KOPT-K1 (cell line): ENCODE measurements around the gene CD226.
"Not testable (repeated sequence)": the region's sequence is repeated elsewhere in the genome, so short reads cannot be mapped to it uniquely, and the experiment has no call there.

Experiments
- H3K27ac ChIP-seq: fragments of 200-600 bp; sonication (generic); 2 replicates; pipeline ENCODE4 v1.5.1; 2016; ENCODE audit warnings: antibody characterized with exemption, mild to moderate bottlenecking, low read depth, low read length; ENCODE audit not compliant: poor library complexity, severe bottlenecking
- H3K36me3 ChIP-seq: fragments of 200-600 bp; sonication (generic); 2 replicates; pipeline ENCODE4 v1.5.1; 2017; ENCODE audit warnings: antibody characterized with exemption, mild to moderate bottlenecking, low read length, moderate library complexity; ENCODE audit not compliant: insufficient read depth
- H3K9me3 ChIP-seq: fragments of 200-600 bp; sonication (generic); 2 replicates; pipeline ENCODE4 v1.5.1; 2017; ENCODE audit warnings: antibody characterized with exemption, low read length, mild to moderate bottlenecking; ENCODE audit not compliant: insufficient read depth, poor library complexity, severe bottlenecking

The CD226 gene

DNA sequence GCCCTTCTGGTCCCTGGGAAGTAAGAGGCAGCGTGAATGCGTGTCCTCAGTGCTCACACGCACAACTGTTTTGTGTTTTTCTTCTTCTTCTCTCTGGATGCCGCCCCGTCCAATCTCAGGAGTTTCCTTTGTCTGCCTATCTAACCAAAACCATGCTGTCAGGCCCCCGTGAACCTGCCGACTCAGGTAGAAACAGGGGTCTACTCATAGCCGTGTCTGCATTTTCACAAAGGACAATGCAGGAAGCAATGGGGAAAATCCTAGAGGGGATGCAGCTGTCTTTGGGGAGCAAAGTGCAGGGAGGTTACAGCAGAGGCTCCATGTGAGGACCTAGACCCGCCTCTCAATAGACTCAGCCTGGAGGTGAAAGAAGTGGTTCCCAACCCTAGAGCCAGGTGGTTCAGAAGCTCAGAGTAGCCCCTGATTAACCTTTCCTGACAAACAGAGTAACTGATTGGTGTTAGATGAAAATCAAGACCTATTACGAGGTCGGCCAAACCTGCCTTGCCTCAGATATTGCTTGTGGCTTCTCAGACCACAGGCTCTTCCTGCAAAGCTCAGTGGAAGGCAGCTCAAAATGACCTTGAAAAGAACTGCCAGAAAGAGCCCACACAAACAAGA lies 49.3 kb downstream of the CD226 start:
- Histone ChIP-seq H3K9me3 (no peaks in the 10 kb centered on the region), H3K36me3 (no peaks in the 10 kb centered on the region), H3K27ac (peak overlapping the region; percentile 63)

DNA sequence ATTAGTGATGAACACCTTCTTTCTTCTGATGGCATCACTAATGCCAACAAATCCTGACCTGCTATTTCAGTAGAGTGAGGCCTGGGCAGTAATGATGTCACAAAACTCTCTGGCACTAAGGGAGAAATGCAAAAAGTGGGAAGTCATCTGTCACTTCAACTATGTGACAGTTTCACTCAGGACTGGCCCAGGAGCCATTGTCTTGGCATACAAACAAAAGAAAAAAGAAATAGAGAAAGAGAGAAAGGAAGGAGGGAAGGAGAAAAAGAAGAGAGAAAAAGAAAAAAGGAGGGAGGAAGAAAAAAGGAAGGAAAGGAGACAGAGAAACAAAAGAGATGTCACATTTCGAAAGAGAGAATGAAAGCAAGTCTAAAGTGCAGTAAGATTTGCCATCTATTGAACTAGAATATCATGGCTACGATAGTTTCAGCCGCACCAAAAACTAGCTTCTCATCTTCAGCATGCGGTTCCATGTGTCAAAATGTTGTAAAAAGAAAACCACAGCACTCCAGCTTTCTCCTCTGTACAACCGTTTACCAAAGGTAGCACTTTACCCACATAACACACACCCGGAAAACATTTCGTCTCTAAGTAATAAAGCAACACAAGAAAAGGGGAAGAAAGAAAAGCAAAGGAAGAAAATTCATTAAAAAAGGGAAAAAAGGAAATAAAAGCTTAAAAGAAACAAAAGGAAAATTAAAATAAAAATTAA lies 50.1 kb downstream of the CD226 start:
- no peaks in the 10 kb centered on the region for H3K9me3 ChIP-seq
- H3K36me3 ChIP-seq: no peaks in the 10 kb centered on the region
- peak overlapping the region; percentile 63 for H3K27ac ChIP-seq

DNA sequence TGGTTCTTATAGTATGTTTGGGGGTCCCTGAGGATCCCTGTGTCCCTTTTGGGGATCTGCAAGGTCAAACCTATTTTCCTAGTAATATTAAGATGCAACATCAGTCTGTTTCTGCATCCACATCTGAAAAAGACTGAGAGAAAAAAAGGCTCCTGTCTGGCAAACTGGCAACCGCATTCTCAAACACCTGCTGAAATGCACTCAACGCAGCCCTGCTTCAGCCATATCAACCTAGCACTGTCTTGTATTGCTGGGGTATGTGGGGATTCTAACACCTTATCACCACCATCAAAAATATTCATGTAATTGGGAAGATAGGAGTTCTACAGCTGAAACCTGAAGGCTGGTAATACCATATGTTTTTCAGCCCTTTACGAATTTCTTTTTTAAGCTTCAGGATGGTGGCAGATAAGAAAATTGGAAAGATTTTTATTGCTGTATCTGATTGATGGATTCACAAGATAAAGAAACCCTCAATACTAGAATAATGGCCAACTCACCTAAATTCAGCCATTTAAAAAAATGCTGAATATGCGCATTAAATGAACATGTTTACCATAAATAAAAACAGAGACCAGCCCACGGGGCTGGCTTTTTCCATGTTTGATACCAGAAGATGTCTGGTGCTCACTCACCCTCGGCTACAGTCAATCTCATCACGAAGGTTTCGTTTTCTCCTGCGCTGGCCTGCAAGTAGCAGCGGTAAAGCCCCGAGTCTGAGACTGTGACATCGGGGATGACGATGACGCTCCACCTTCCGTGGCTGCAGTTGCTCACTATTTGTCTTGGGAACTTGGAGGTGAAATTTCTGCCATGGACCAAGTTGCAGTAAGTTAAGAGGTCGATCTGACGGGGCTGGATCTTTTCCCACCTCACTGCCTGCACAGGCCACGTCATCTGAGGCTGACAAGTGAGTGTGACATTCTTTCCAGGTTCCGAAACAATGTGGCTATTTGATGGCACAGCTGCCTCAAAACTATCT lies 52.3 kb downstream of the CD226 start:
- Histone ChIP-seq H3K9me3 (peaks cover 10% of the 10 kb centered on the region), H3K36me3 (no peaks in the 10 kb centered on the region), H3K27ac (peak overlapping the region; percentile 29)

DNA sequence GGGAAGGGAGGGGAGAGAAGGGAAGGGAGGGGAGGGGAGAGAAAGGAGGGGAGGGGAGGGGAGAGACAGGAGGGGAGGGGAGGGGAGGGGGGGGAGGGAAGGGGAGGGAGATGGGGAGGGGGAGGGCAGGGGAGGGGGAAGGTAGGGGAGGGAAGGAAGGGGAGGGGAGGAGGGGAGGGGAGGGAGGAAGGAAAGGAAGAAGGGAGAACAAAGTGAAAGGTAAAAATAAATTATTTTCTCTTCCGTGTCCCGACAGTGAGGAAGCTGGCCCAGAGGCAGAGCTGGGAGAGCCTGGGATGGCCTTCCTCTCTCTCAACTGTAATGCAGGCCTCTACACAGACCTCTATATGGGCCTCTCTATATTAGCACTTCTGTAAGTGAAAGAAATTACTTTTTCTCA lies 53.2 kb downstream of the CD226 start:
- no peaks in the 10 kb centered on the region for H3K36me3 ChIP-seq
- H3K9me3 ChIP-seq: peaks cover 13% of the 10 kb centered on the region
- peak overlapping the region; percentile 29 for H3K27ac ChIP-seq

DNA sequence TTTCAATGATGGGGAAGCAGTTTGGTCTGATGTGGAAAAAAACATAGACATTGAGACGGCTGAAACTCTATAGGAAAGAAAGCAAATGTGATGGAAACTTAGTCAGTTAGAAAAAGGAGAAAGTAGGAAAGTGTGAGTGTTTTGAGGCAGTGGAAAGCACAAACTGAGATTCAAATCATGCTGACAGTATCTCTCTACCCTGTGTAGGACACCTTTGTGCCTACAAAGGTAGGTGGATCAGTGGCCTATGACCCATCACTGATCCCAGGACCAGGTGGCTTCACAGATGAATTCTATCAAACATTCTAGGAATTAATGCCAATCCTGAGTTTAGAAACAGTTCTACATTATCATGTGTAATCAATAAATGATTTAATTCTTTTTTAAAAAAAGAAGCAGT lies 57.1 kb downstream of the CD226 start:
- no peak overlapping the region for H3K27ac ChIP-seq
- H3K9me3 ChIP-seq: peaks cover 13% of the 10 kb centered on the region
- no peaks in the 10 kb centered on the region for H3K36me3 ChIP-seq

DNA sequence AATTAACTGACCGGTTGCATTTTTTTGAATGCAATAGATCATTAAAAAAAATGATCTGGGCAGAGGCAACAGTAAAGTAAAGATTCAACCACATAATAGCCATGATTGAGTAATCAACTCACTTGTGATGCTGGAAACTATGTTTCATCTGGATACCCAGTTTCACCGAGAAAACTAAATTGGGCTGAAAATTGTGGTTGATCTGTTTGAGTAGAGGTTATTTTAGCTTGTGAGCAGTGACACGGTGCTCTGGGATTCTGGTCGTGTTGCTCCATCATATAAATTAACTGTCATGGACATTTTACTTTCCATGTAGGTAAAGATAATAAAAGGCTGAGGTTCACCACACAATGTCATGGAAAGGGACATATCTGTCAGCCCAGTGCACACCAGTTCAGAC lies 58.7 kb downstream of the CD226 start:
- Histone ChIP-seq H3K27ac (no peak overlapping the region), H3K9me3 (peaks cover 13% of the 10 kb centered on the region), H3K36me3 (no peaks in the 10 kb centered on the region)

DNA sequence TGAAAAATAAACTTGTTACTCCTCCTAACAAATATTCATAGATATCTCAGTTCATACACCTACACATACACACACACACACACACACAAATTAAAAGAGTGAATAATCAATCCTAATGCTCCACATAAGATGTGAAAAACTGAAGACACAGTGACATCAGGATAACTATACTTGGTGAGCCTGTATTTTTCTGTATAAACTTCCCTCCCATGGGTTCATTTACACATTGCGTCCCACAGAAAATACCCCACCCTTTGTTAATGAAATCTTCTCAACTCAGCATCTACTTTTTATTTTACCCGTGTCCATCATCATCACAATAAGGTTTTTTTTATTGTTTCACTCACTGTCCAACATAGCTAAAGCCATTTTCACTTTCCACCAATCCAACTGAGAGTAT lies 60.4 kb downstream of the CD226 start:
- peaks cover 13% of the 10 kb centered on the region for H3K9me3 ChIP-seq
- H3K36me3 ChIP-seq: no peaks in the 10 kb centered on the region
- no peak overlapping the region for H3K27ac ChIP-seq

DNA sequence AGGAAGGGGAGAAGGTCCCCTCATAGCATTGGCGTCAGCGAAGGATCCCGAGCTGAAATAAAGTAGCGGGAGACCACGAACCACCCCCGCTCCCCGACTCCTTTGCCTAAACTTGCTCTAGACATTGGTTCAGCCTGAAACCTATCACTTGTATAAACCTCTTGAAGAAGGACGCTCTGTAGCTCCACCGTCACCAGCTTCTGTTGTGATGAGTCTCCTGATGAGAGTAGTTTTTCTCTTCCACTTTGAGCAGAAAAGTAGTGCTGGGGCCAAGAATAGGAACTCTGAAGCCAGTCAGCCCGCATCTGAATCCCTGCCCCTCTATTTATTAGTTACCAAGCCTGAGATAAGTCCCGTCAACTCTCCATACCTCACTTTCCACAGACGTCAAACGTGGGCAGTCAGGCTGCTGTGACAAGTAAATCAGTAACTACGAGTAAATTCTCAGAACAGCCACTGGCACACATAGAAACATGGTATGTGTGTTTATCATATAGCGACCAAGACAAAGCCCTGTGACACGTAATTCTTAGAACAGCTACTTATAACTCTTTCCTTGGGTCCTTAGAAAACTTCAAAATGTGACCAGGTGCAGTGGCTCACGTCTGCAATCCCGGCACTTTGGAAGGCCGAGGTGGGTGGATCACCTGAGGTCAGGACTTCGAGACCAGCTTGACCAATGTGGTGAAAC lies 61.7 kb downstream of the CD226 start:
- H3K36me3 ChIP-seq: no peaks in the 10 kb centered on the region
- H3K27ac ChIP-seq: no peak overlapping the region
- H3K9me3 ChIP-seq: peaks cover 9% of the 10 kb centered on the region

DNA sequence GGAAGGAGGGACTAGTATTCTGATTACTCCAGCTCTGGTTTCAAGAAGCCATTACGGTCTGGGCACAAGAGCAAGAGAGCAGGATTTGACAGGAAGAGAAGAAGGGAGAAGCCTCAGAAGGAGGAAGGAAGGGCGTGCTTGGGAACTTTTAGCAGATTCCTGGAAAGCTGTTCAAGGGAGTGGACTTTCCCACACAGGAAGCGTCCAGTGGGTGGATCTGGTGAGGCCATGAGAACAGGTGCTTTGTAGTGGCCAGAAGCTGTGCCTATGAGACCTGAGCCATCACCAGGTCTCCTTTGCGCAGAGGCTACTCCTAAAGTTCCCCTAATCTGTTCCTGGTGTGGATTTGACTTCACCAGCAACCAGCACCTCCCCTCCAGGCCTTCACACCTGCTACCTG lies 62.3 kb downstream of the CD226 start:
- Histone ChIP-seq H3K9me3 (peaks cover 2% of the 10 kb centered on the region), H3K36me3 (no peaks in the 10 kb centered on the region), H3K27ac (no peak overlapping the region)

DNA sequence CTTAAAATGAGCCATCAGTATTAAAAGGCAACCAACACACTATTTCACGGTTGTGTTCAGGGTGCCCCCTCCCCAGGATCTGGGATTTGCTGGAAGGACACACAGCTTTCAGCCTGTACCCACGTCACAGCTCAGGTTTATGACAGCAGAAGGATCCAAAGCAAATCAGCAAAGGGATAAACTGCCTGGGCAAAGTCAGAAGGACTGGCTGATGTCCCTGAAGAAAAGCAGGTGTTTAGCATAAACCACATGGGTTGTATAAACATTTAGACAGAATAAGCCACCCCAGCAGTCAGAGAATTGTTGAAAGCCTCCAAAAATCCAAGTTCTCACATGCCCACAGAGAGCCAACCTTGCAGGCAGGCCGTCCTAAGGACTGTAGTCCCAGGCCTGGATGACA lies 63.9 kb downstream of the CD226 start:
- Histone ChIP-seq H3K27ac (no peak overlapping the region), H3K36me3 (no peaks in the 10 kb centered on the region), H3K9me3 (no peaks in the 10 kb centered on the region)

DNA sequence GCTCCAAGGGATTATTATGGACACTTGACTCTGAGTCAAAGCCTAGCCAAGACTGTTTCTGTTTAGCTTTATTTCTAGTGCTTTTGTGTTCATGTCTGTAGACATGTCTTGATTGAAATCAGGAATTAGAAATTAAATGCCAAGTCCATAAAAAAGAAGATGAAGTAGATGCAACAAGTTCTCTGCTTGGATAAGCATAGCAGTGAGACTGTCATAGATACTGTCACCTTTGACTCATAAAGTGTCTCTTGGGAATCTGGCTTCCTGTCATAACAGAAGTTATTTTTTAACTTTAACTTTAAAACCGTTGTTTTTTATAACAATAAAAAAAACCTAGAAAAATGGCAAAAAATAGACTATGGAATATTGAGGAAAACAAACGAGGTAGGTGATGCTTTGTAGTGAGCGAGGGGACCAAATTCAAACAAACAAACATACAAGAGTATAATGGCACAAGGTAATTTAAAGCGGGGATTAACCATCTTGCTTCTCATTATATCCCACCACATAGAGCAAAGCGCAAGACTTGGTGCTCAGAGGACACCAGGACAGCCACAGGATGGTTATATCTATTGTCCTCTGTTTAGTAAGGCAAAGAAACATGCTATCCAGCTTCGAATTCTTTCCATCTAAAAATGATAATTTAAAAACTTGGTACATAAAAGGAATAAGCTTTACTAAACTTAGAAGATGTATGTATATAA lies 64.6 kb downstream of the CD226 start:
- Histone ChIP-seq H3K36me3 (no peaks in the 10 kb centered on the region), H3K9me3 (no peaks in the 10 kb centered on the region), H3K27ac (no peak overlapping the region)

DNA sequence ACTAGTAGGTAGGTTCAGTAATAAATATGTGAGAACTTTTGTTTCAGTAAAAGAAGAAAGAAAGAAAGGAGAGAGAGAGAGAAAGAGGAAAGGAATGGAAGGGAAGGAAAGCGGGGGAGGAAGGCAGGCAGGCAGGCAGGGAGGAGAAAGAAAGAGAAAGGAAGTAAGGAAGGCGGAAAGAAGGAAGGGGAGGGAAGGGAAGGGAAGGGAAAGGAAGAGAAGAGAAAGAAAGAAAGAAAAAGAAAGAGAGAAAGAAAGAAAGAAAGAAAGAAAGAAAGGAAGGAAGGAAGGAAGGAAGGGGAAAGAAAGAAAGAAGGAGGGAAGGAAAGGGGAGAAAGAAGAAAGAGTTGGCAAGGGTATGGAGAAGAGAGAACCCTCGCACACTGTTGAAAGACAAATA lies 67.6 kb downstream of the CD226 start:
- Histone ChIP-seq H3K9me3 (no peaks in the 10 kb centered on the region), H3K36me3 (no peaks in the 10 kb centered on the region), H3K27ac (no peak overlapping the region)

DNA sequence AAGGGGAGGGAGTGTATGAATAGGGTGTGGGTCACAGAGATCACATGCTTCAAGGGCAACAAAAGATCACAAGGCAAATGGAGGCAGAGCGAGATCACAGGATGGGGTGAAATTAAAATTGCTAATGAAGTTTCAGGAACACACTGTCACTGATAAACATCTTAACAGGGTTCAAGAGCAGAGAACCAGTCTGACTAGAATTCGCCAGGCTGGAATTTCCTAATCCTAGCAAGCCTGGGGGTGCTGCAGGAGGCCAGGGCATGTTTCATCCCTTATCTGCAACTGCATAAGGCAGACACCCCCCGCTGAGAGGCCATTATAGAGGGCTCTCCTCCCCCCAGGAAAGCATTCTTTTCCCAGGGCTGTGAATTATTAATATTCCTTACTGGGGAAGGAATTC lies 68.6 kb downstream of the CD226 start:
- H3K36me3 ChIP-seq, H3K9me3 ChIP-seq, H3K27ac ChIP-seq: not testable (repeated sequence)

DNA sequence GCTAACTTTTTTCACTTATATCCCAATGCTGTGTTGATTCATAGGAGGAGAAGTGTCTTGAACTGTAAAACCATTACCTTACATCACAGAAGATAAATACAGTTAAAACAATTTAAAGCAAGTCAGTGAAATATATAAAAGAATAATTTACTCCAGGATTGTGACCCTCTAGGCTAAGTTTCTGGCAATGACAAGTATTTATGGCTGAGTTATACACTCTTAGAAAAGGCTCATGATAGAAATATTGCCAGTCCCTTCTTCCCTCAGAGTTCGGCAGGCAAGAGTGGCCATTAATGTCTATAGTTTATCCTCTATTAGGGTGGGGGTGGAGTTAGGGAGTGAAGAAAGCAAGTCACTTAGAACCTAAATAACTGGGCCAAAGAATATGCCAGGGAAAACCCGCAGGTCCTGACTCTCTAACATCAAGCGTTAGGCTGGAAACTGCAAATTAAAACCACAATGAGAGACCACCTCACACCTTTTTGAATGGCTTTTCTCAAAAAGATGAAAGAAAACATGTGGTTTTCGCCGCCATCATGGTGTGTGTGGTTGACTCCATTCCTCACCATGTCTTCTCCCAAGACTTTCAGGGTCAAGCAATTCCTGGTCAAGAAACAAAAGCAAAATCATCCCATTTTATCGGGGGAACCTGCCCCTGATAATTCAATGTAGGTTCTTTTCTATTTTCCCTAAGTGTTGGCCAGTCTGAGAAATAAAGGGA lies 69.3 kb downstream of the CD226 start:
- H3K9me3 ChIP-seq: no peaks in the 10 kb centered on the region
- no peak overlapping the region for H3K27ac ChIP-seq
- no peaks in the 10 kb centered on the region for H3K36me3 ChIP-seq
